Measurements from ENCODE around the gene FAT1.

FAT1 gene

DNA sequence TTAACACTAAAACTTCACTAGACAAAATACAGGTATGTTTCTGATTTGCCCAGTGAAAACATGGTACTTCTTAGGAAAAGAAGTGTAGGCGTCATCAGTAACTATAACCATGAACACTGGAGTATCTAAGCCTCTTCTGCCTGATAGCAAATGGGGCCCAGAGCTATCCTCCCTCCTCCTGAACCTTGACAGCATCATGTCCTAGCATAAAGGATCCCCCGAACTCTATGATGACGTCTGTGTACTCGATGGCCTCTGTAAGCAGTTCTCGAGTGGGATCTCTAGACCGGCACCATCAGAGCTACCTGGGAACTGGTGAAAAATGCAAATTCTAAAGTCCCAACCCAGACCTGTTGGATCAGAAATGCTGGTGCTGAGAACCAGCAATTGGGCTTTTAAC lies 132.0 kb downstream of the FAT1 start:
- no peak for DNase-seq
- intact Hi-C loops (cut with DNase I), result no loop called here

GRCh38 chr4:186588503-186588902 lies 135.2 kb downstream of the FAT1 start:
- no peak for DNase-seq
- intact Hi-C loops (cut with DNase I), result loop anchor here (5.0 kb wide), 1 partner anchor 116 kb away; no protein-coding TSS in a partner anchor

GRCh38 chr4:186587416-186588018 lies 136.1 kb downstream of the FAT1 start:
- intact Hi-C loops (cut with DNase I), result loop anchor here (1.0 to 5.0 kb wide), 2 partner anchors 115 to 291 kb away; no protein-coding TSS in a partner anchor

GRCh38 chr4:186586205-186586604 lies 137.5 kb downstream of the FAT1 start:
- intact Hi-C loops (cut with DNase I), result loop anchor here (5.0 kb wide), 1 partner anchor 114 kb away; no protein-coding TSS in a partner anchor
- no peak for DNase-seq

More at GRCh38 chr4:186587416-186588018, 136.1 kb downstream of the FAT1 start:
- DNase-seq, result peak; percentile 35 to 94 (median 78)

DNA sequence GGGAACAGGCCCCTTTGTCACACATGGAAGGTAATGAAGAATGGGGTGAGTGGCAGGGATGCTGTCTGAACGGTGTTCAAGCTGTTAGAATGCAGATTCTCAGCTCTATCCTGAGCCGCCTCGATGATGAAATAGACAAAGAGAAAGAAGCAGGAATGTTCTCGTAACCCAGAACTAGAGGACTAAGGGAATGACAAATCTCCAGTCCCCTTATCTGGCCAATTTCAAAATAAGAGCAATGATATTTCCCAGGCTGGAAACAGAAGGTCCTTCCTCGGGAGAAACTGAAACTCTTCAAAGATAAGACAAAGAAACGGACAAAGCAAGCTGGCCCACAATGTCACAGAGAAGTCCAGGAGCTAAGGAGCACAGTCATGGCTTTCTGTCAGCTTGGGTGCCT lies 138.7 kb downstream of the FAT1 start:
- no peak for DNase-seq
- intact Hi-C loops (cut with DNase I), result loop anchor here (5.0 kb wide), 1 partner anchor 113 kb away; no protein-coding TSS in a partner anchor

DNA sequence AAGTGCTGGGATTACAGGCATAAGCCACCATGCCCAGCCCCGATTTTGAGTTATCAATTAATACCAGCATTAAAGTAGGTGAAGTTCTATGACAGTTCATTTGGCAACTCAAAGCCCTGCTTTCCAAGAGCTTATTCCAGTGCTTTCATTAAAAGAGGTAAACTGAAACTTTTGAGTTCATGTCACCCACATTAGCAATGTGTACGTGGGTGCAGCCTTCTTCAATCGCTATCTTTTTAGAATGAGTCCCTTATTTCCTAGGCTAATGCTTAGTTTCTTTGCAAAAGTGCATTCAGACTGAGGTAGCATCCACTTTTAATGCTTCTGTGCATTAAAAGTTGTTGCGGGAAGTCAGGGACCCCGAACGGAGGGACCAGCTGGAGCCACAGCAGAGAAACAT lies 142.2 kb downstream of the FAT1 start:
- DNase-seq, result no peak
- intact Hi-C loops (cut with DNase I), result no loop called here

- no peak for DNase-seq
- intact Hi-C loops (cut with DNase I), result no loop called here
These were observed 143.0 kb downstream of the FAT1 start for GRCh38 chr4:186580669-186581068.

GRCh38 chr4:186570193-186570996 lies 153.3 kb downstream of the FAT1 start:
- DNase-seq, result peak in 1 of 10 donors; percentile 61
- intact Hi-C loops (cut with DNase I), result no loop called here

DNA sequence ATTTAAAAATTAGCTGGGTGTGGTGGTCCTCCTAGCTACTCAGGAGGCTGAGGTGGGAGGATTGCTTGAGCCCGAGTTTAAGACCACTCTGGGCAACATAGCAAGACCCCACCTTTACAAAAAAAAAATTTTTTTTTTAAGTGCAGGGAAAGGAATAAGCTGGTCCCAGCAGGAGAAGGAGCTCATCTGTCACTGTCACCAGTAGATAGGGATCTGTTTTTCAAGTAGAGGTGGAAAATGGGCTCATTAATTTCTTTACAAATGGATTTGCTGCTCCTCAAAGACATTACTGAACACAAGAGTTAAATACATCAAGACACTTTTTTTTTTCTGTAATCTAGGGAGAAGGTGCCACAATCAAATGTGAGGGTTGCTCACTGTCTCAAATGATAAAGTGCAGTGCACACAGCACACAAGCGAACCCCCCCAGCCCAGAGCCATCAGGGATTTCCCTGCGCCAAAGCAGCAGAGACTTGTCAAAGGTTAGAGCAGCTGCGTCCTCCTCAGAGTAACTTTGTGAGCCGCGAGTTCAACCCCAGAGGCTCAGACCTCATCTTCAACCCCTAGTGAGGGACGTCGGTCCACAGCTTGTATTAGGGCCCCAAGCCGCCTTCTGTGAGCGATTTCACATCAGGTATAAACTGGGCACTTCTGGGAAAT lies 154.0 kb downstream of the FAT1 start:
- DNase-seq, result peak in 1 of 10 donors; percentile 57
- intact Hi-C loops (cut with DNase I), result no loop called here

DNA sequence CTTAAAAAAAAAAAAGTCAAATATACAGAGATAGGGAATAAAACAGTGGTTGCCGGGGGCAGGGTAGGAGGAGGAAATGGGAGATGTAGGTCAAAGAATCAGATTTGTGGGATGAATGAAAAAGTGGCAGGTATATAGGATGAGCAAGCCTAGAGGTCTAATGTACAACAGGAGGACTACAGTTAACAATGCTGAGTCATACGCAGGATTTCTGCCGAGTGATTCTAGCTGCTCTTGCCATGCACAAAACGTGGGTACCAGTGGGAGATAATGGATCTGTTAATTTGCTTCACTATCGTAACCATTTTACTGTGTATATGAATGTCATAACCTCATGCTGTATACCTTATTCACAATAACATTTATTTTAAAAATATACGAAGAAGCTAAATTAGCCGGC lies 157.6 kb downstream of the FAT1 start:
- DNase-seq, result no peak
- intact Hi-C loops (cut with DNase I), result no loop called here

GRCh38 chr4:186563761-186564160 lies 159.9 kb downstream of the FAT1 start:
- intact Hi-C loops (cut with DNase I), result no loop called here
- no peak for DNase-seq

DNA sequence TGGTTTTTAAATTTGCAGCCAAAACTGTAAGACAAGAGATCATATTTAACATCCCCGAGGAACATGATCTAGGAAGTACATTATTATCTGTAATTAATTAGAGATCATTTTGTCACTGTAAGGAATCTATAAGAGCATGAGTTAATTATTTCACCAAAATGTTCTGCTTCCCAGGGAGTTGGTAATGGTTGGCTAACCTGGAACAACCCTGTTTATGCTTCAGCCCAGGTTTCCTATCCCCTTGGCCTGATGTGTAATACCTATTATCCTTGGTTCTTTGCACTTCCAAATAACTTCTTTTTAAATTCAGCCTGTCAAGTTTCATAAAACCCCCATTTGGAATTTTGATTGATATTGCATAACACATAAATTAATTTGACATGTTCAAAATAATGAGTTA lies 161.9 kb downstream of the FAT1 start:
- no peak for DNase-seq
- intact Hi-C loops (cut with DNase I), result no loop called here

- intact Hi-C loops (cut with DNase I), result no loop called here
- no peak for DNase-seq
These were observed 163.0 kb downstream of the FAT1 start for GRCh38 chr4:186560647-186561046.

- intact Hi-C loops (cut with DNase I), result no loop called here
- DNase-seq, result no peak
These were observed 166.2 kb downstream of the FAT1 start for GRCh38 chr4:186557486-186557885.

DNA sequence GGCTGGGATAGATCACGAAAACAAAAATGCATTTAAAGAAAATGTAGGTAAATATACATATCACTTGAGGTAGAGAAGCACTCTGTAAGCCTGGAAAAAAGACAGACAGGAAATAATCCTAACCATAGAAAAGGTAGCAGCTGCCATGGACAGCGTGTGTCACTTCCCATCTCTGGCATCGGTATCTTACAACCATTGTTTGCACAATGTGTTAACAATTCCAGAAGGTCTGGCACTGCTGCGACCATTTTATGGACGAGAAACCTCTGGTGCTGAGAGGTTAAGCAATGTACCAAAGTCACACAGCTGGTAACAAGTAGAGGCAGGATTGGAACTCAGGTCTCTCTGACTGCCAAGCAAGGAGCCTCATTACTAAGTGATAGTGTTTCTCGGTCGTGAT lies 166.6 kb downstream of the FAT1 start:
- no peak for DNase-seq
- intact Hi-C loops (cut with DNase I), result no loop called here

- DNase-seq, result peak in 1 of 10 donors; percentile 81
- intact Hi-C loops (cut with DNase I), result no loop called here
These were observed 168.5 kb downstream of the FAT1 start, which contains the start of gene MTNR1A for GRCh38 chr4:186554914-186555827. Gene MTNR1A (minus strand): TSS chr4:186555567. CDS start chr4:186555365, 202 bp downstream.

GRCh38 chr4:186554539-186554913 lies 169.1 kb downstream of the FAT1 start:
- DNase-seq, result no peak
- intact Hi-C loops (cut with DNase I), result no loop called here

GRCh38 chr4:186553717-186554116 lies 169.9 kb downstream of the FAT1 start:
- intact Hi-C loops (cut with DNase I), result no loop called here
- no peak for DNase-seq

DNA sequence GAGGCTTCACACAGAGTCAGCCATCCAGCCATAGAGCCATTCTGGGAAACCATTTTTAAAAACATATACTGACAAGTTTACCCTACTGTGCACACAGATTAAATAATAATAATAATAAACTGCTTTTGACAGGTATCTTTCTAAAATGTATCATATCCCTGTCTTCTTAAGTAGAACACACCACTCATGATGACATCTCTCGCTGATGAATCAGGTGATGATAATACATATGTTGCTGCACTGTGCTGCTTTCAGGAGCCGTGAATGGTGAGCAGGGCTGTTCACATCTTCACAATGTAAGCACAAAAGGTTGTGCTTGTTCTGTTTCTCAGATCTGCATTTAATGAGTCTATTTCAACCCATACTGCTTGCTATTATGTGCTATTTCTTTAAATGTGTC lies 171.8 kb downstream of the FAT1 start:
- DNase-seq, result no peak
- intact Hi-C loops (cut with DNase I), result no loop called here

GRCh38 chr4:186545436-186545835 lies 178.2 kb downstream of the FAT1 start:
- no peak for DNase-seq
- intact Hi-C loops (cut with DNase I), result no loop called here

Measured in posterior cingulate gyrus (tissue), 11 donors.